Colonic mucosa (tissue), 4 donors: Measurements from ENCODE around the gene SENP5. TPM values are rescaled to one million over a fixed set of nuclear protein-coding genes. Genes with fewer than 3 reads are reported as not detected.

Experiments
- DNase-seq: peaks from one replicate; pipeline ENCODE4 v3.0.0-alpha.2; 2020
- H3K27ac ChIP-seq: fragments of 200-600 bp; one replicate; pipeline ENCODE4 v1.8.0; 2021
- H3K27me3 ChIP-seq: fragments of 200-600 bp; one replicate; pipeline ENCODE4 v1.8.0; 2021
- H3K36me3 ChIP-seq: fragments of 200-600 bp; one replicate; pipeline ENCODE4 v1.8.0; 2021
- H3K4me1 ChIP-seq: fragments of 200-600 bp; one replicate; pipeline ENCODE4 v1.8.0; 2021; ENCODE audit warnings: mild to moderate bottlenecking
- H3K4me3 ChIP-seq: fragments of 200-600 bp; one replicate; pipeline ENCODE4 v1.8.0; 2021
- H3K9ac ChIP-seq, 2 donors: one replicate each; pipeline ENCODE4 v1.7.0; 2013; ENCODE audit warnings: control low read depth in 2 of 2, low read depth in 2 of 2, low read length in 2 of 2
- H3K9me3 ChIP-seq: fragments of 200-600 bp; one replicate; pipeline ENCODE4 v1.8.0; 2021
- CTCF ChIP-seq: fragments of 200-600 bp; IDR thresholded peaks from one replicate; pipeline ENCODE4 v1.8.0; 2022; ENCODE audit warnings: antibody characterized with exemption, mild to moderate bottlenecking
- intact Hi-C: fragments of 100-400 bp; cut with DNase I; formaldehyde crosslinking; loops from one replicate; pipeline ENCODE4 v1.14.1; 2022
- total RNA-seq, 2 donors: library from RNA; stranded (reverse); fragmentation: NEBNext Ultra II Directional in 1 of 2; extraction: Animal tissue kit (Norgen Biotek cat#: 25700) in 1 of 2; gene quantifications; one replicate each; pipeline ENCODE4 v1.2.1, GENCODE V29; 2021
- donor health status: healthy.
- donor health status: DM: no; HTN: no; CAD: no.
- donor health status: DM: no; HTN: no; CAD: no.

SENP5 gene
- total RNA-seq, 2 donors from 2014 or later: 22.0 to 25.0 TPM

GRCh38 chr3:196981657-196982056 is 113.9 kb downstream of the SENP5 start:
- intact Hi-C loops: no loop called here
- H3K9ac ChIP-seq: no peak overlapping the region
- no peak for DNase-seq
- no peaks in the 10 kb centered on the region for H3K9me3 ChIP-seq
- H3K4me3 ChIP-seq: no peak overlapping the region
- H3K27ac ChIP-seq: no peak overlapping the region
- no peaks in the 10 kb centered on the region for H3K27me3 ChIP-seq
- H3K4me1 ChIP-seq: no peaks in the 10 kb centered on the region
- no peak for TF ChIP-seq CTCF
- no peaks in the 10 kb centered on the region for H3K36me3 ChIP-seq

GRCh38 chr3:196983186-196983585 is 115.5 kb downstream of the SENP5 start:
- Histone ChIP-seq H3K9me3 (no peaks in the 10 kb centered on the region), H3K4me3 (no peak overlapping the region), H3K4me1 (no peaks in the 10 kb centered on the region), H3K27ac (no peak overlapping the region), H3K9ac (no peak overlapping the region), H3K36me3 (no peaks in the 10 kb centered on the region), H3K27me3 (no peaks in the 10 kb centered on the region)
- DNase-seq: no peak
- intact Hi-C loops: no loop called here
- TF ChIP-seq CTCF: no peak

Other genes with a start within 250 kb of the SENP5 start
- gene NRROS, start 228.2 kb upstream of the SENP5 start, total RNA-seq: 1 to 10 TPM; 2.1 to 2.2 TPM
- gene CEP19, start 155.7 kb upstream of the SENP5 start, total RNA-seq: under 1 TPM; 0.56 to 0.89 TPM
- 10 to 100 TPM; 19.5 to 23.3 TPM for gene PIGX, start 155.5 kb upstream of the SENP5 start, total RNA-seq
- 10 to 100 TPM; 72.5 to 76.5 TPM for gene PAK2, start 128.1 kb upstream of the SENP5 start, total RNA-seq
- 10 to 100 TPM; 61.8 to 92.8 TPM for gene NCBP2, start 74.6 kb downstream of the SENP5 start, total RNA-seq
- gene PIGZ, start 100.9 kb downstream of the SENP5 start, total RNA-seq: 100 to 1,000 TPM in 1 of 2 donors, 10 to 100 TPM in 1; 63.7 to 126 TPM
- 10 to 100 TPM; 15.7 to 31.2 TPM for gene MELTF, start 161.9 kb downstream of the SENP5 start, total RNA-seq